SKM-1 (cell line): ENCODE measurements around the gene ADGRE2.
A peak's percentile ranks its signal among the peaks of the same experiment; 100 is the strongest.

Experiments
- DNase-seq: peaks from one replicate; lab custom pipeline; 2025; ENCODE audit not compliant: unreplicated experiment; lab: John Stamatoyannopoulos, UW

ADGRE2 gene

DNA sequence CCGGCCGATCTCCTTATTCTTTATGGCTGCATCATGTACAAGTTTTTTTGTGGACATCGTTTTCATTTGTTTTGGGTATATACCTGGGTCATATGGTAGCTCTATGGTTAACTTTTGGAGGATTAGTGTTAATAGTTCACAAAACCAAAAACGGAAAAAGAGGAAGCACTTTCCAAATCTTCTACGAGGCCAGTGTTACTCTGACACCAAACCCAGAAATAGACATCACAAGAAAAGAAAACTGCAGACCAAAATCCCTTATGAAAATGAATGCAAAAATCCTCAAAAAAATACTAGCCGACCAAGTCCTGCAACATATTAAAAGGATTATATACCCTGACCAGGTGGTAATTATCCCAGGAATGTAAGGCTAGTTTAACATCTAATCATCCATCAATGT lies 29.8 kb downstream of the ADGRE2 start:
- no peak for DNase-seq

DNA sequence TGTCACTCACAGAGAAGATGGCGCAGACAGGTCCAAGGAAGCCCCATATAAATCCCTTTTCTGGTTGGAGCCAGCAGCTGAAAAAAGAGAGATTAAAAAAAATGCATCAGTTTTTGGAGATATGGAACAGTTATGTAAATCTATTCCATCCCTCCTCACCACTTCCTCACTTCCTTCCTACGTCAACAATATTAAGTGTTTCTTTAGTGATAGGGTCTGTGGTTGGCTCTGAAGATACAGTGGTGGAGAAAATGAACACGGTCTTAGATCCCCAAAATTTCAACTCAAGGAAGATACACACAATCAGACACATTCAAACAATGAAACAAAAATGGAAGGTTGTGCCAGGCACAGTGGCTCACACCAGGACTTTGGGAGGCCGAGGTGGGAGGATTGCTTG lies 31.5 kb downstream of the ADGRE2 start:
- DNase-seq: no peak

DNA sequence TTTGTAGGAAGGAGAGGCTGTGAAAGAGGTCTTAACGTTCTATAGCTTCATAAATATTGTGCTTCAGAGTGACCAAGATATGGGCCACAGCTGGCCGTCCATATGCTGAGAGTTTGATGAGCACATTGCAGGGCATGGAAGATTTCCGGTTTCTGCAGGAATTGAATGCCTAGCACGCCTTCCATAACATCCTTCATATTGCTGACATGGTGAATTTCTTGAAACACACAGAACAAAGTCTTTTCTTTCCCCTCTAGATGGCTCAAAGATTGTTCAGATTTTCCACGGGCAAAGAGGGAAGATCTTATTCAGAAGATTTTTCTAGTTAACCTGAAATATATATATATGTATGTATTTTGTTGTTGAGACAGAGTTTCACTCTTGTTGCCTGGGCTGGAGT lies 42.4 kb downstream of the ADGRE2 start:
- DNase-seq: no peak

DNA sequence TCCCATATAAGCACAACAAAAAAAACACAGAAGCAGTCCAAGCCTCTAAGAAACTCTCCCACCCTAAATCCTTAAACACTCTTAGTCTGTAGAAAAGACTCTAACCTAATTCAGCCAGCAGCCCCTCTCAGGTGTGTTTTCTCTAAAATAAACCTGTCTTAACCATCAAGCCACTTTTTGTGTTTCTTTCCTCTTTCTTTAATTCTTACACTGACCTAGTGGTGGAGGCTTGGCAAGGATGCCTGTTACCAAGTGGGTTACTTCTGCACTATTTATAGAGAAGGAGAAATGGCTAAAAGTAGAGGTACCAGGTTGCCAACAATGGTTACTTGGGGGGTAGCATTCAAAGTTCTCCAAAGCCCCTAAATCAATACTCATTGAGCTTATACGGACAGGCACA lies 44.8 kb downstream of the ADGRE2 start:
- DNase-seq: no peak

DNA sequence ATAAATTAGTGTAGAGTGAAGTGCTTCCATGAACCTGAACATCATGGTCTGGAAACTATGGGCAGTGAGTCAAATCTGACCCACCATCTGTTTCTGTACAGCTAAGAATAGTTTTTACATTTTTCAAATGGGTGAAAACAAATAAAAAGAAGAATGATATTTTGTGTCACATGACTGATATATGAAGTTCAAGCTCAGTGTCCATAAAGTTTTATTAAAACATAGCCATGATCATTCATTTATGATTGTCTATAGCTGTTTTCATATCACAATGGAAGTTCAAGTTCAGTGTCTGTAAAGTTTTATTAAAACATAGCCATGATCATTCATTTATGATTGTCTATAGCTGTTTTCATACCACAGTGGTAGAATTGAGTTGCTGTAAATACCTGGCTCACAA lies 45.9 kb downstream of the ADGRE2 start:
- no peak for DNase-seq

DNA sequence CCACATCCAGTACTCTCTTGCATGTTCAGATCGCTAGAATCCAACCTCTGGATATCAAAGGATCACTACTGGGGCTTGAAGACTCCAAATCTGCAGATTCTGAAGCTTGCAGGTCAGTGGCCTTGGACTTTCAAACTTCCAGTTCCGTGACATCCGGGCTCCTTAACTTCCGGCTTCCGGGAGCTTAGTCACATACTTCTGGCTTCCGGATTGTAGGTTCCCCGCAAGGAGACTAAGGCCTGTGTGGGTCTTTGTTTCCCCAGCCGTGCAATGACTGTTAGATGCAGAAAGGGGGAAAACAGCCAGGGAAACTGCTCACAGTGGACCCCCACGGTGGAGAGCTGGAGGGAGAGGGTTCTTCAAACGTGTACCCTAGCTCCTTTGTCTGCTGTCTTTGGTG lies 47.2 kb downstream of the ADGRE2 start:
- DNase-seq: no peak

DNA sequence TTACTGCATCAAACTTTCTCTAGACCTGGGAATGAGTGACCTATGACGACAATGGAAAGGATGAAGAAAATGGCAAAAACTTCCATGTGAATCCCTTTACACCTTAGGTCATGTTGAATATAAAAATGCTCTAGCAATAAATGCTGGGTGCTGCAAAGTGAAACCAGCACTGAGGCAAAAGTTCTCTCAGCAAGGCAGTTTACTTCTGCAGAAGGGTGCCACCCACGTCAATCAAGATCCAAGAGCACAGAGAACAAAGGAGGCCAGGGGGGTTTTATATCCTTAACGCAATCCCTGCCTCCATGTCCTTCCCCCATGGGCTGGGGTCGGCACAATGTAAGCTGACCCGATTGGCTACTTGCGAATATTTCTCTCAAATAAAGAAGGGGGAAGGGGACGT lies 49.8 kb downstream of the ADGRE2 start:
- no peak for DNase-seq

DNA sequence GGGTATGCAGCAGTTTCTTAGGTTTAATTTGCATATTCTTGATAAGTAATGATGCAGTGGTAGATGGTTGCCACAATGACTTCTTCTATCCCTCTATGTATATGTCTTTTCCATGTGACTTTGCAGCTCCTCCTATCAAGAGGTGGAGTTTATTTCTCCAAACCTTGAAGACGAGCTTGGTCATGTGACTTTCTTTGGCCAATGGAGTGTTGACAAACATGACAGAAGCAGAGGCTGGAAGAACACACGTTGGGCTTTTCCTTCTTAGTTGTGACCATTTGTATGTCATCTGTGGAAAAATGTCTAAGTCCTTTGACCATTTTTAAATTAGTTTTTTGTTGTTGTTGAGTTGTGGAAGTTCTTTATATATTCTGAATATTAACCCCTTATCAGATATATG lies 56.2 kb downstream of the ADGRE2 start:
- DNase-seq: no peak

DNA sequence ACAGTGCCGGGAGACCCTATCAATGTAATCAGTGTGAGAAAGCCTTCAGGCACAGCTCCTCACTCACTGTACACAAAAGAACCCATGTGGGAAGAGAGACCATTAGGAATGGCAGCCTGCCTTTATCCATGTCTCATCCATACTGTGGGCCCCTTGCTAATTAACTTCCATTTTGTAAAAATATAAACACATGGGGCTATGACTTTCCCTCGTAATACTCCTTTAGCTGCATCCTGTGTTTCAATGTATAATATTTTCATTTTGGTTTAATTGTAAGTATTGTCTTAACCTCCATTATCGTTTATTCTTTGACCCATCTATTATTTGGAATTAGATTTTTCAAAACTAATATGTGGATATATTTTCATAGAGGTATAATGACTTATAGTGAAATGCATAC lies 59.2 kb downstream of the ADGRE2 start:
- no peak for DNase-seq

DNA sequence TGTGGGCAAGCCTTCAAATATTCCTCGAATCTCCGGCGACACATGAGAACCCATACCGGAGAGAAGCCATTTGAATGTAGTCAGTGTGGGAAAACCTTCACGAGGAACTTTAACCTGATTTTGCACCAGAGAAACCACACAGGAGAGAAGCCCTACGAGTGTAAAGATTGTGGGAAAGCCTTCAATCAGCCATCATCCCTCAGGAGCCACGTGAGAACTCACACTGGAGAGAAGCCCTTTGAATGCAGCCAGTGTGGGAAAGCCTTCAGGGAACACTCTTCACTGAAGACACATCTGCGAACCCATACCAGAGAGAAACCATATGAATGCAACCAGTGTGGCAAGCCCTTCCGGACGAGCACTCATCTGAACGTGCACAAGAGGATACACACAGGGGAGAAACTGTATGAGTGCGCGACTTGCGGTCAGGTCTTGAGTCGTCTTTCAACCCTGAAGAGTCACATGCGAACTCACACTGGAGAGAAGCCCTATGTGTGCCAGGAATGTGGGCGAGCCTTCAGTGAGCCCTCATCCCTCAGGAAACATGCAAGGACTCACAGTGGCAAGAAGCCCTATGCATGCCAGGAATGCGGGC lies 59.7 kb downstream of the ADGRE2 start:
- DNase-seq: no peak

DNA sequence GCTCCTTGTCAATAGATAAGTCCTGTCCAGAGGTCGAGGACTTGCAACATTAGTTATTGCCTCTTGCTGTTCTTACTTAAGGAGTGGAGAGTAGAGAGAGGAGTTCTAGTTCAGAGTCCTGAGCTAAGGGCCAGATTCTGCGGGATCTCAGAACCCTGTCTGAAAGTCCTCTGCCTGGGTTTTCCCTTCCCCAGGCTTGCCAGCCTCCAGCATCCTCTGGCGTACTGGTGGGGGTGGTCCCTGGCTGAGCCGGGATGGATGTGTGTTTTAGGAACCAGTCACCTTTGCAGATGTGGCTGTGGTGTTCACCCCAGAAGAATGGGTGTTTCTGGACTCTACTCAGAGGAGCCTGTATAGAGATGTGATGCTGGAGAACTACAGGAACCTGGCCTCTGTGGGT lies 62.5 kb downstream of the ADGRE2 start:
- no peak for DNase-seq

DNA sequence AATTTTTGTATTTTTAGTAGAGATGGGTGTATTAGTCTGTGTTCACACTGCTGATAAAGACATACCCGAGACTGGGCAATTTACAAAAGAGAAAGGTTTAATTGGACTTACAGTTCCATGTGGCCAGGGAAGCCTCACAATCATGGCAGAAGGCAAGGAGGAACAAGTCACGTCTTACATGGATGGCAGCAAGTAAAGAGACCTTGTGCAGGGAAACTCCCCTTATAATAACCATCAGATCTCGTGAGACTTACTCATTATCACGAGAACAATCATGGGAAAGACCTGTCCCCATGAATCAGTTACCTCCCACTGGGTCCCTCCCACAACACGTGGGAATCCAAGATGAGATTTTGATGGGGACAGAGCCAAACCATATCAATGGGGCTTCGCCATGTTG lies 73.9 kb downstream of the ADGRE2 start:
- no peak for DNase-seq

DNA sequence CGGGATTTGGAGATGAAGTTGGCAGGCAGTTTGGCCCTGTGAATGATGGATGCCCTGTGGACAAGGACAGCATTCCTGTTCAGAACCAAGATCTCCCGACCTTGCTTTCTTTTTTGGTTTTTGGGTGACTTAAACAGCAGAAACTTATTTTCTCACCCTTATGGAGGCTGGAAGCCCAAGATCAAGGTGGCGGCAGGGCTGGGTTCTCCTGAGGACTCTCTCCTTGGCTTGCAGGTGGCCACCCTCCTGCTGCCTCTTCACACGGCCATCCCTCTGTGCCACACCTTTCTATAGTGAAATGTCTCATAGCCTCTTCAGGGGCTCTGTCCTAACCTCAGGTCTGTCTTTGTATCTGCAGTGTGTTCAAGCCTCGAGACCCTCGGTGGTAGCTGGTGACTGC lies 74.5 kb downstream of the ADGRE2 start:
- no peak for DNase-seq

DNA sequence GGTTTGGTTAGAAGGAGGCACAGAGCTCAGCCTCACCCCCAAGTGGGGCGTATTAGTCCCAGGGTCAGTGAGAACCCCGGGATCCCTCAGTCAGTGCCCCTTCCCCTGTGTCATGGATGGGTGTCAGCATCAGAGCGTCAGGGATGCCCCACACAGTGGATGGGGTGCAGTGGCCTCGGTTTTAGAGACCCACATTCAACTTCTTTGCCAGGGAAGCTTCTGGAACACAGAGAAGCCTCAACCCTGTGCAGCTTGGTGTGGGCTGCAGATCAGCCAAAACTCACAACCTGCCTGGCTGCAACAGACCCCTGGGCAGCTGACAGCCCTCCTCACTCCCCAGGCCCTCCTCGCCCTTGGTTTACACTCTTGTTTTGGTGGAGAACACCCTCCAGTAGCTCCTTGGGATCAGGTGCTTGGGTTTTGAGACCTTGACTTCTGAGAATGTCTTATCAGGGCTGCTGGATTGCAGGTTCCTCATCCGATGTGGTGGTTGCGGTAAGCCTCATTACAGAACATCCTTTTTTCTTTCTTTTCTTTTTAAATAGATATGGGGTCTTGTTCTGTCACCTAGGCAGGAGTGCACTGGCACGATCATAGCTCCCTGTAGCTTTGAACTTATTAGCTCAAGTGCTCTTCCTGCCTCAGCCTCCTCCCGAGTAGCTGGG lies 77.5 kb downstream of the ADGRE2 start:
- no peak for DNase-seq

DNA sequence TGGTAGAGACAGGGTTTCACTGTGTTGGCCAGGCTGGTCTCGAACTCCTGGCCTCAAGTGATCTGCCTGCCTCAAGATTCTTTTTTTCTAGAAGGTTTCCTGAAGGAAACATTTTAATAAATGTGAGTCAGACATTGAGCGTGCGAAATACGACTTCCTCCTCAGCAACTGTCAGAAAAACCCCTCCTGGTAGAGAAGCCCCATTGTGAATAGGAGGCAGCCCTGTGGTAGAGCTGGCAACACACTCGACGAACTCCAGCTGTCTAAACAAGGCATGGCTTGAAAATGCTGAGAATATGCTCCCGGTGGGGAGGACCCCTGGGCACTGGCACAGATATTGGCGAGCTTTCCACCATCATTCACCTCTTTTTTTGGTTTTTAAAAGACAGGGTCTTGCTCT lies 78.7 kb downstream of the ADGRE2 start:
- no peak for DNase-seq

DNA sequence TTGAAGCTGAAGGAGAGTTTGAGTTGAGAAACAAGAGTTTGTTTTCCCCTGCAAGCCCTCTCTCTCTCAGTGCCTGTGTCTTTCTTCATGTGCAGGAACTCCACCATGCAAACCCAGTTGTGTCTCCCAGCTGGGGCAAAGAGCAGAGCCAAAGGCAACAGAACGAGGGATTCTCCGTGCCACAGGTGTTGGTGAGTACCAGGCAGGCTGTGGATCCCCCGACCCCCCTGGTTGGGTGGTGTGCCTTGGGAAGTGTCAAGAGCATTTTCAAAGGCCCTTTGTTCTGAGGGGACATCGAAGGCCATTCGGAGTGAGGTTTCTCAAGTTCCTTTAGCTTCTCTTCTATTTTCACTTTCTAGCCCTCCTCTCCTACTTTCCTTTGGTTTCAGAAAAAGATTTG lies 82.9 kb downstream of the ADGRE2 start:
- DNase-seq: no peak

DNA sequence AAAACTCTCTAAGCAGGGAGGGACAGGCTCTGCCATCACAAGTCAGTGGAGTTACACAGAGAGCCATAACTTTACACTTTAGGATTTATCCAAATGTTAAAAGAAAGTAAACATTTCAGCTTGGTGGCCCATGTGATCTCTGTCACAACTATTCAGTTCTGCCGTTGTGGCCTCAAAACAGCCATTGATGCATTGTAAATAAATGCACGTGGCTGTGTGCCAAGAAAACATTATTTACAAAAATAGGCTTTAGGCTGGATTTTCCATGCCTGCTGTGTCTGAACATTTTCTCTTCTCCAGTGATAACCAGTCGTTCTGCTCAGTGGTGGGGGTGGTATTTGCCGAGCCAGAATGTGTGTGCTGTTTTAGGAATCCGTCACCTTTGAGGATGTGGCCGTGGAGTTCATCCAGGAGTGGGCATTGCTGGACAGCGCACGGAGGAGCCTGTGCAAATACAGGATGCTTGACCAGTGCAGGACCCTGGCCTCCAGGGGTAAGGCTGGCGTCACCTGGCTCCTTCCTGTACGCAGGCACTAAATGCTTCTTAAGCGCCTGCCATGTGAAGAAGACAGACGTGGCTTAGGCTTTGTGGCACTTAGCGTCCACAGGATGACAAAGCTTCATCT lies 83.6 kb downstream of the ADGRE2 start:
- DNase-seq: no peak

DNA sequence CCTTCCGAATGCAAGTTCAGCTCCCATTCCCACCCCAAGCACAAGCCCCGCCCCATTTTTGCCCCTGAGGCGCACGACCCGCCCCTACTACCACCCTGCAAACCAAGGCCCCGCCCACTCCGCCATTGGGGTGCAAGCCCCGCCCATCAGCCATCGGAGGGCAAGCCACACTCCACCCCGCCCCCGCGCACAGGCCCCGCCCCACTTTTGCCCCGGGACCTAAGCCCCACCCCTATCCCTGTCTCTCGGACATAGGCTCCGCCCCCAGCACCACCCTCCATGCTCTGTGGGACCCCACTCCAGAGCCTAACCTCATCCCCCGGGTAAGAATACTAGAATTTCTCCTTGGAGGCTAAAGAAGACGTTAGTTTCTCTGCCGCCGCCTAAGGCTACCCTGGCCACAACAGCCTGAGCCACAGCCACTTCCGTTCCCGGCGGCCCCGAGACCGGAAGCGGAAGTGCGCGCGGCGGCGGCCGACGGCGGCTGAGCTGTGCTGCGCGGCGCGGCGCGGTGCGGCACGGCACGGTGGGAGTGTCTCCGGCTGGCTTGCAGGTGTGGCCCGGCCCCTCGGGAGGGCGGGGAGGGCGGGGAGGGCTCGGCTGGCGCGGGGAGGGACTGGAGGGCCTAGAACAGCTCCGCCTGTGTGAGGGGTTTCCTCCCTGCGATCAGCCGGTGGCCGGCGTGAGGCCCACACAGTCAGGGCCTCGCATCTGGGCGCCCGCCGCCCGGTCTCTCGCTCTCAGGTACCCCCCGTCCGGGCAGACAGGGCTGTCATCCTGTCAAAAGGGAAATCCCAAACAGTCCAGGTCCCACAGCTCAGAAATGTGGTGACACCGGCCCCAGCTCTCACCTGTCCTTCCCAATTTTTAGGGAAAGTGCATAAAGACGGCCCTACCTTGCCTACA lies 88.5 kb downstream of the ADGRE2 start, which contains the start of gene ZNF333:
Gene ZNF333 (plus strand): TSS at position 451 of the 906 bp plus-strand sequence. CDS start 3,444 bp downstream, outside the sequence.
- peak; percentile 90 for DNase-seq

DNA sequence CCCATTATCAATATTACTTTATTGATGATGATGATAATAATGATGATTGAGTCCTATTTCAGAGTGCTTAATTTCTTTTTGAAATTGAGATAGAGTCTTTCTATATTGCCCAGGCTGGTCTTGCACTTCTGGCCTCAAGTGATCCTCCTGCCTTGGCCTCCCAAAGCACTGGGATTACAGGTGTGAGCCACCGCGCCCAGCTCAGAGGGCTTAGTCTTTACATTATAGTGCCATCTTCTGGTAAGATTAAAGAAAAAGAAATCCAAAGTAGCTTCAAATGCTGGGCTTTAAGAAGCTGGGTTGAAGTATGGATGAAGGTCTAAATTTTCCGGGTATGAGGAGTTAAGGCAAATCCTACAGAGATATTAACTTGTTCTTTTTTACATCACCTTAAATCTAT lies 91.9 kb downstream of the ADGRE2 start:
- DNase-seq: peak; percentile 45

DNA sequence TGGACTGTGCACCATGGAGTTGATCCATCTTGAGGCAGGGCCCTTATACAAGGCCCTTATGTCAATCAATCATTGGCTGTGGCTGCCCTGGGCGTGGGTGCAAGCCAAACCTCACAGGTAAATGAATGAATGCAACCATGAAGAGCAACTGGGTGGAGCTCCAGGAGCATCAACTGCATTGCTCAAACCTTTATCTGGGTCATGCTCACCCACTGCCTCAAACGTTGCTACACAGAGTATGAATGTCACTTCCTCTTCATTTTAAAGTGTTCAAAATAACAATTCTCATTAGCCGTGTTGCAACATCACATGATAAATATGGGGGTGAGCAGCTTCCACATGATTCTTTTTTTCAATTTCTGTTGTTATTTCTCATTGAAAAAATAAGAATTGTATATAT lies 94.9 kb downstream of the ADGRE2 start:
- peak; percentile 79 for DNase-seq
